MM.1S (cell line): ENCODE measurements around the gene HEBP2.

ENCODE experiments used
- EZH2 ChIP-seq: fragments of 300-600 bp; sonication (generic); optimal IDR thresholded peaks from 2 replicates; pipeline ENCODE3; 2017; ENCODE audit warnings: low read depth, mild to moderate bottlenecking, antibody characterized with exemption, low read length, mixed read lengths
- TF ChIP-seq, protein P1 (sequence below): fragments of 300-600 bp; sonication (generic); IDR thresholded peaks from 2 replicates; pipeline ENCODE4 v1.5.1; 2016; ENCODE audit warnings: antibody characterized with exemption, low read length, mixed read lengths

DNA sequence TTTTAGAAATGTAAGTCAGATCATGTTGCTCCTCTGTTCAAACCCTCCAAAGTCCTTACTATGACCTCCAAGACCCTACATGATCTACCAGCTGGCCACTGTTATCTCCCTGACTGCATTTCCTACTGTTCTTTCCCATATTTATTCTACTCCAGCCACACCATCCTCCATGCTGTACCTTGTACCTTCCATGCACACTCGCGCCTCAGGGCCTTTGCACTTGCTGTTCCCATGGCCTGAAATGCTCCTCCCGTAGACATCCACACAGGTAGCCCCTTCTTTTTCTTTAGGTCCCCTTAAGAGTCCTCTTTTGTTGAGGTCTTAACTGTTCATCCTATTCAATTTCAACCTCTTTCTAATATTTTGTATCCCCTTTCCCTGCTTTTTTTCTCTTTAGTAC, 47.0 kb downstream of the HEBP2 start:
- TF ChIP-seq, protein P1, sequence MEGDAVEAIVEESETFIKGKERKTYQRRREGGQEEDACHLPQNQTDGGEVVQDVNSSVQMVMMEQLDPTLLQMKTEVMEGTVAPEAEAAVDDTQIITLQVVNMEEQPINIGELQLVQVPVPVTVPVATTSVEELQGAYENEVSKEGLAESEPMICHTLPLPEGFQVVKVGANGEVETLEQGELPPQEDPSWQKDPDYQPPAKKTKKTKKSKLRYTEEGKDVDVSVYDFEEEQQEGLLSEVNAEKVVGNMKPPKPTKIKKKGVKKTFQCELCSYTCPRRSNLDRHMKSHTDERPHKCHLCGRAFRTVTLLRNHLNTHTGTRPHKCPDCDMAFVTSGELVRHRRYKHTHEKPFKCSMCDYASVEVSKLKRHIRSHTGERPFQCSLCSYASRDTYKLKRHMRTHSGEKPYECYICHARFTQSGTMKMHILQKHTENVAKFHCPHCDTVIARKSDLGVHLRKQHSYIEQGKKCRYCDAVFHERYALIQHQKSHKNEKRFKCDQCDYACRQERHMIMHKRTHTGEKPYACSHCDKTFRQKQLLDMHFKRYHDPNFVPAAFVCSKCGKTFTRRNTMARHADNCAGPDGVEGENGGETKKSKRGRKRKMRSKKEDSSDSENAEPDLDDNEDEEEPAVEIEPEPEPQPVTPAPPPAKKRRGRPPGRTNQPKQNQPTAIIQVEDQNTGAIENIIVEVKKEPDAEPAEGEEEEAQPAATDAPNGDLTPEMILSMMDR: no peak
- no peak for TF ChIP-seq EZH2
